ENCODE results near the gene ADCY1.

ADCY1 gene

DNA sequence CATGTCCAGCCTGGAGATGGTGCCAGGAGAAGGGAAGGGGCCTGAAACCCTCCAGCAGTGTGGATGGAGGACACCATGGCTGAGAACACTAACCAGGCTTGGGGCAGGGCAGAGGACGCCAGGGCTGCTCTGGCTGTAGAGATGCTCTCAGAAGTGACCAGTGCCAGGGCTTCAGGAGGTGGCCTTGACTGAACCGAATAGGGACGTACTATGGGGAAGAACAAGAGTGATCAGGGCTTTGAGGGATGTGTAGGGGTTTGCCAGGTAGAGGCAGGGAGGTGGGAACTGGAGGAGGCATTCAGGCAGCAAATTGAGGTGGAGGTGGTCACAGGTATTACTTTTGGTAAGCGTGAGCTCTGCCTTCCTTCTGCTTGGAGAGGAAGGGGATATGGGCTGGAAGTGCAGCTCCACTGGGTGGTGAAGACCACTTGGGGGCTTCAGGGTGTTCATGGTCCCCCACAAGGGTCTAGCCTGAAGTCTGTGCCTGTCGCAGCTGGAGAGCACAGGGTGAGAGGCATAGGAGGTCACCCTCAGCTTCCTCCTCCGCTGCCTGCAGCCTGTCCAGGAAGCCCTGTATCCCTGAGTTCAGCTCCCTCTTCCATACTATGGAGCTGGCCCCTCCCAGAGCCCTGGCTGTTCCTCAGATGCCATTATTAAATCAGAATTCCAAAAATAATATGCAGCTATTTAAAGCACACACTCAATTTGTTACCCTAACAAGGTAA, 27.8 kb downstream of the ADCY1 start:
- Histone ChIP-seq H3K27me3 (replicated peaks) (no peaks in the 10 kb centered on the region), H3K36me3 (replicated peaks) (no peaks in the 10 kb centered on the region), H3K4me3 (ENCODE audit: low read depth, low read length) (no peak overlapping the region), H3K27ac (no peak overlapping the region)
- in situ Hi-C loops (cut with HindIII; ENCODE audit: low pct_ligation_motif_present, low sequenced_read_pairs) = no loop called here
- DNase-seq = no peak
- no peak for TF ChIP-seq CTCF (IDR thresholded peaks at IDR 0.05; ENCODE audit: low read depth, low read length, missing control alignments)

DNA sequence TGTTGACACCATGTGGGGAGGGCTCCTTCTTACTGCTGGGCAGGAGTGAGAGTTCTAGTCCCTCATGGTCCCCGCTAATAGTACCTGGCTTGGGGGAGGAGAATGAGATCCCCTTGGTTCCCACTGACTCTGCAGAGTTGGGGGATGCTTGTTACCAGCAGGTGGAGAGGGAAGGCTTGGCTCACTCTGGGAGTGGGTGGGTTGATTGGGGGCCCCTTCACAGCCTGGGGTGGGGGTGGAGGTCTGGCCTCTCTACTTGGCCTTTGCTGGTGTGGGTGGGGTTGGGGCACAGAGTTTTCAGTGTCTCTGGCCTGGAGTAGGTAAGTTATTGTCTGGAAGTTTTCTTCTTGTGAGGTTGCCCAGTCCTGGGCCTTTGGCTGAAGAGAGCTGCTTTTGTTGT, 31.9 kb downstream of the ADCY1 start:
- H3K4me3 ChIP-seq (ENCODE audit: low read depth, low read length) = no peak overlapping the region
- no peak overlapping the region for H3K27ac ChIP-seq
- DNase-seq = no peak
- no peak for TF ChIP-seq CTCF (IDR thresholded peaks at IDR 0.05; ENCODE audit: low read depth, low read length, missing control alignments)
- H3K36me3 ChIP-seq (replicated peaks) = no peaks in the 10 kb centered on the region
- no peaks in the 10 kb centered on the region for H3K27me3 ChIP-seq (replicated peaks)
- in situ Hi-C loops (cut with HindIII; ENCODE audit: low pct_ligation_motif_present, low sequenced_read_pairs) = no loop called here

GRCh38 chr7:45606931-45607330, 32.8 kb downstream of the ADCY1 start:
- no peak for TF ChIP-seq CTCF (IDR thresholded peaks at IDR 0.05; ENCODE audit: low read depth, low read length, missing control alignments)
- in situ Hi-C loops (cut with HindIII; ENCODE audit: low pct_ligation_motif_present, low sequenced_read_pairs) = no loop called here
- H3K27me3 ChIP-seq (replicated peaks) = no peaks in the 10 kb centered on the region
- no peak overlapping the region for H3K27ac ChIP-seq
- H3K4me3 ChIP-seq (ENCODE audit: low read depth, low read length) = no peak overlapping the region
- DNase-seq = no peak
- no peaks in the 10 kb centered on the region for H3K36me3 ChIP-seq (replicated peaks)

- H3K27me3 ChIP-seq (replicated peaks) = no peaks in the 10 kb centered on the region
- DNase-seq = no peak
- no peaks in the 10 kb centered on the region for H3K36me3 ChIP-seq (replicated peaks)
- TF ChIP-seq CTCF (IDR thresholded peaks at IDR 0.05; ENCODE audit: low read depth, low read length, missing control alignments) = no peak
- in situ Hi-C loops (cut with HindIII; ENCODE audit: low pct_ligation_motif_present, low sequenced_read_pairs) = no loop called here
- no peak overlapping the region for H3K27ac ChIP-seq
- H3K4me3 ChIP-seq (ENCODE audit: low read depth, low read length) = no peak overlapping the region
Measured at GRCh38 chr7:45609180-45609579, 35.0 kb downstream of the ADCY1 start.

- Histone ChIP-seq H3K36me3 (replicated peaks) (no peaks in the 10 kb centered on the region), H3K27ac (no peak overlapping the region), H3K27me3 (replicated peaks) (no peaks in the 10 kb centered on the region), H3K4me3 (ENCODE audit: low read depth, low read length) (no peak overlapping the region)
- in situ Hi-C loops (cut with HindIII; ENCODE audit: low pct_ligation_motif_present, low sequenced_read_pairs) = no loop called here
- DNase-seq = no peak
- no peak for TF ChIP-seq CTCF (IDR thresholded peaks at IDR 0.05; ENCODE audit: low read depth, low read length, missing control alignments)
Measured at GRCh38 chr7:45610019-45610418, 35.9 kb downstream of the ADCY1 start.
